GM13976 (cell line): ENCODE results near the gene BTC.

Source experiments
- DNase-seq: peaks from one replicate; pipeline ENCODE4 v3.0.0; 2012; ENCODE audit warnings: low spot score
- CTCF ChIP-seq: IDR thresholded peaks from 2 replicates; pipeline ENCODE4 v1.5.1; 2012; ENCODE audit warnings: borderline replicate concordance, mild to moderate bottlenecking; ENCODE audit not compliant: insufficient read depth; ENCODE audit errors: extremely low read depth, missing control alignments, control extremely low read depth
- in situ Hi-C: fragments of 300-500 bp; cut with MboI; formaldehyde crosslinking; loops from one replicate; pipeline ENCODE4 v1.12.0; 2022; ENCODE audit warnings: low sequenced_read_pairs, mixed read lengths, inconsistent platforms; ENCODE audit not compliant: unreplicated experiment

Gene BTC

GRCh38 chr4:74751856-74752255 lies 42.5 kb downstream of the BTC start:
- no peak for DNase-seq
- in situ Hi-C loops, result no loop called here
- TF ChIP-seq CTCF, result no peak

DNA sequence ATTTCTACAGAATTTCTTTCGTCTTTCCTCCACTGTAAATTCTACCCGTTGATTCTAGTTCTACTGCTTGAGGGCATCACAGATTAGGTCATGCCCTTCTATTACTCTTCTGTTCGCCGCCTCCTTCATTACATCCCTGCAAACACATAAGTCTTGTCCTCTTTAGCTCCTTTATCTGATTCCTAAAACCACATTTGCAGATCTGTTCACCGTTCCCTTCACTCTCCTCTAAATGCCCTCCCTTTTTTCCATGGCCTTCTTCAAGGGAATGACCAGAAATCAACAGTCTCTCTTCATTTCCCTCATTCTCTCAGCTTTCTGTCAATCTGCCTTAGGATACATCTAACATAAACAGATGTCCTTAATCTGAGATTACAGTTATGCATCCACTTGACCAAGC lies 43.1 kb downstream of the BTC start:
- DNase-seq, result no peak
- TF ChIP-seq CTCF, result no peak
- in situ Hi-C loops, result no loop called here

- no peak for DNase-seq
- in situ Hi-C loops, result no loop called here
- no peak for TF ChIP-seq CTCF
Observed at GRCh38 chr4:74742185-74742584, 52.1 kb downstream of the BTC start.

GRCh38 chr4:74738464-74739143 lies 55.7 kb downstream of the BTC start:
- no peak for DNase-seq
- in situ Hi-C loops, result no loop called here
- TF ChIP-seq CTCF, result no peak

- in situ Hi-C loops, result no loop called here
Observed at GRCh38 chr4:74734995-74735394, 59.3 kb downstream of the BTC start.

DNA sequence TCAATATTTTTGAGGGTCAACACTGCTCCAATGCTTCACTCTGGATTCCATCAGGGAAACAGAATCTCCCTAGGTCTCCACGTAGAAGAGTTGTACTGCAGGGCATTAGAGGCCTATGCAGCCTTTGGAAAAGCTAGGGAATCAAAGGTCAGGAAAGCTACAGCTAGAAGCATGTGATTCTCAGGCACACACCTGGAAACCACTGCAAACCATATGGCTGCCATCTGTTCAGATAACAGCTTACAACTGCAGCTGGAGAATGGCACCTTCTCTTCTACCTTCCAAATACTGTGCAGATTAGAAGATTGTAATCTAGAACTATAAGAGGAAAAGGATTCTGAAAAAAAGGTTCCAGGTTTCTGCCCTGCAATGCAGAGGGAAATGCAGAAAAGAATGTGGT lies 60.6 kb downstream of the BTC start:
- in situ Hi-C loops, result no loop called here
- no peak for DNase-seq
- no peak for TF ChIP-seq CTCF

More at GRCh38 chr4:74734995-74735394, 59.3 kb downstream of the BTC start:
- TF ChIP-seq CTCF, result no peak
- no peak for DNase-seq
